WI38 (cell line): Measurements from ENCODE around the gene FBXO41.

Experiments used
- H3K4me3 ChIP-seq: 2 replicates; pipeline ENCODE4 v1.5.1; 2011; ENCODE audit warnings: low read depth, mild to moderate bottlenecking, control low read depth, low read length
- CTCF ChIP-seq: IDR thresholded peaks from 2 replicates; pipeline ENCODE4 v1.5.1; 2012; ENCODE audit warnings: low read depth, mild to moderate bottlenecking, control low read depth, low read length

FBXO41 gene

DNA sequence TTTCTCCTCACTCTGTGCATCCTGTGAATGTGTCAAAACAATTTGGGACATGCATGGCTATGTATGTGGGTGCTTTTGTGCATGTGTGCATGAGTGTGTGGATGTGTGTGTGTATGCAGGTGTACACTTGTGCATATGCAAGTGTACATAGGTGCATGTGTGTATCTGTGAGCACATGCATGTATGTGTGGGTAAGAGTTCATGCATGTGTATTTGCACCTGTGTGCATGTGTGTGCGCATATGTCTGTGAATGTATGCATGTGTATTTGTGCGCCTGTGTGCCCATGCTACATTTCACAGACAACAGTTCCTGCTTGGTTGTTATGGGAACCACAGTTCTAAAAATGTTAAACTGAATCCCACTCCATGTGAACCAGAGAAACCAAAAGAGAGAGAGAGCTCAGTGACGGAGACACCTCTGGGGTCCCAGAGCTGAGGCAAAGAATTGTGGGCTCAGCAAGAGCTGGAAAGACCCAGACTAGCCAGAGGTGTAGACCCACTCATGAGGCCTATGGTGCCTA is 1.9 kb upstream of the FBXO41 start:
- TF ChIP-seq CTCF, result no peak

GRCh38 chr2:73285159-73285739 is 971 bp upstream of the FBXO41 start:
- no peak overlapping the region for H3K4me3 ChIP-seq
- TF ChIP-seq CTCF, result no peak

More for the DNA sequence above, 1.9 kb upstream of the FBXO41 start:
- H3K4me3 ChIP-seq, result no peak overlapping the region

- peak overlapping the region; percentile 63 for H3K4me3 ChIP-seq
- TF ChIP-seq CTCF, result no peak
Measured at GRCh38 chr2:73283545-73284295, 558 bp downstream of the FBXO41 start.

GRCh38 chr2:73282924-73283544 is 1.2 kb downstream of the FBXO41 start:
- no peak for TF ChIP-seq CTCF
- H3K4me3 ChIP-seq, result peak overlapping the region; percentile 63

DNA sequence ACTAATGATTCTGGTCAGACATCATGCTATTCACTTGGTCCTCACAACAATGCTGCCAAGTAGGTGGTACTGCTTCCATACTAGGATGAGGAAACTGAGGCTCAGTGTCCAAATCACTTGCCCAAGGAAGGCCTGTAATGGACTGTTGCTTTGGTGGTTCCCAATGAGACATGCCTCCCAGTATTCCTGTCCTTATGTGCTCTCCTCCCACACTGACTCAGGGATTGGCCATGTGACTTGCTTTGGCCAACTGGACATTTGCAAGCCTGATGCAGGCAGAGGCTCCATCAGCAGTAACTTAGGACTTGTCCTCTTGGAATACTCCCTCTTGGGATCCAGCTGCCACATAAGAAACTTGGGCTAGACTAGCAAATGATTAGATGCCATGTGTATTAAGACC is 3.0 kb downstream of the FBXO41 start:
- TF ChIP-seq CTCF, result no peak
- no peak overlapping the region for H3K4me3 ChIP-seq

- TF ChIP-seq CTCF, result no peak
- H3K4me3 ChIP-seq, result no peak overlapping the region
Measured at GRCh38 chr2:73279852-73280251, 4.4 kb downstream of the FBXO41 start.

GRCh38 chr2:73272270-73272669 is 12.0 kb downstream of the FBXO41 start:
- no peak overlapping the region for H3K4me3 ChIP-seq
- no peak for TF ChIP-seq CTCF
